Suprapubic skin (tissue), 4 donors: ENCODE data around the gene KRTAP10-11.
"Not testable (repeated sequence)": the region's sequence is repeated elsewhere in the genome, so short reads cannot be mapped to it uniquely, and the experiment has no call there.

Experiments
- EP300 ChIP-seq: sonication (generic); formaldehyde crosslinking; IDR thresholded peaks from one replicate; pipeline ENCODE4 v1.6.1; 2017; ENCODE audit warnings: antibody characterized with exemption
- POLR2A ChIP-seq, 2 donors: fragments of 450-650 bp; IDR thresholded peaks; one replicate each; pipeline ENCODE4 v1.6.1; 2017; ENCODE audit warnings: antibody characterized with exemption in 2 of 2, mild to moderate bottlenecking in 2 of 2, moderate library complexity in 2 of 2
- POLR2AphosphoS5 ChIP-seq, 3 donors: sonication (generic); formaldehyde crosslinking; IDR thresholded peaks; one replicate each; pipeline ENCODE4 v1.6.1; 2017; ENCODE audit warnings: antibody characterized with exemption in 3 of 3
- TF ChIP-seq, protein P1 (sequence below), 2 donors: fragments of 200-600 bp in 1 of 2; fragments of 450-650 bp in 1 of 2; sonication (generic) in 1 of 2; IDR thresholded peaks; one replicate each; pipeline ENCODE4 v1.5.1; 2016 to 2019; ENCODE audit warnings: antibody characterized with exemption in 2 of 2, mild to moderate bottlenecking in 1 of 2, moderate library complexity in 1 of 2

- TF ChIP-seq, protein P1, sequence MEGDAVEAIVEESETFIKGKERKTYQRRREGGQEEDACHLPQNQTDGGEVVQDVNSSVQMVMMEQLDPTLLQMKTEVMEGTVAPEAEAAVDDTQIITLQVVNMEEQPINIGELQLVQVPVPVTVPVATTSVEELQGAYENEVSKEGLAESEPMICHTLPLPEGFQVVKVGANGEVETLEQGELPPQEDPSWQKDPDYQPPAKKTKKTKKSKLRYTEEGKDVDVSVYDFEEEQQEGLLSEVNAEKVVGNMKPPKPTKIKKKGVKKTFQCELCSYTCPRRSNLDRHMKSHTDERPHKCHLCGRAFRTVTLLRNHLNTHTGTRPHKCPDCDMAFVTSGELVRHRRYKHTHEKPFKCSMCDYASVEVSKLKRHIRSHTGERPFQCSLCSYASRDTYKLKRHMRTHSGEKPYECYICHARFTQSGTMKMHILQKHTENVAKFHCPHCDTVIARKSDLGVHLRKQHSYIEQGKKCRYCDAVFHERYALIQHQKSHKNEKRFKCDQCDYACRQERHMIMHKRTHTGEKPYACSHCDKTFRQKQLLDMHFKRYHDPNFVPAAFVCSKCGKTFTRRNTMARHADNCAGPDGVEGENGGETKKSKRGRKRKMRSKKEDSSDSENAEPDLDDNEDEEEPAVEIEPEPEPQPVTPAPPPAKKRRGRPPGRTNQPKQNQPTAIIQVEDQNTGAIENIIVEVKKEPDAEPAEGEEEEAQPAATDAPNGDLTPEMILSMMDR (IDR thresholded peaks at IDR 0.05) = not testable (repeated sequence)
- TF ChIP-seq EP300; POLR2A (IDR thresholded peaks at IDR 0.05); POLR2AphosphoS5 (IDR thresholded peaks at IDR 0.05): not testable (repeated sequence)
Observed at GRCh38 chr21:44638506-44639330, 7.5 kb upstream of the KRTAP10-11 start.
